ENCODE data around the gene FKBP14.

DNA sequence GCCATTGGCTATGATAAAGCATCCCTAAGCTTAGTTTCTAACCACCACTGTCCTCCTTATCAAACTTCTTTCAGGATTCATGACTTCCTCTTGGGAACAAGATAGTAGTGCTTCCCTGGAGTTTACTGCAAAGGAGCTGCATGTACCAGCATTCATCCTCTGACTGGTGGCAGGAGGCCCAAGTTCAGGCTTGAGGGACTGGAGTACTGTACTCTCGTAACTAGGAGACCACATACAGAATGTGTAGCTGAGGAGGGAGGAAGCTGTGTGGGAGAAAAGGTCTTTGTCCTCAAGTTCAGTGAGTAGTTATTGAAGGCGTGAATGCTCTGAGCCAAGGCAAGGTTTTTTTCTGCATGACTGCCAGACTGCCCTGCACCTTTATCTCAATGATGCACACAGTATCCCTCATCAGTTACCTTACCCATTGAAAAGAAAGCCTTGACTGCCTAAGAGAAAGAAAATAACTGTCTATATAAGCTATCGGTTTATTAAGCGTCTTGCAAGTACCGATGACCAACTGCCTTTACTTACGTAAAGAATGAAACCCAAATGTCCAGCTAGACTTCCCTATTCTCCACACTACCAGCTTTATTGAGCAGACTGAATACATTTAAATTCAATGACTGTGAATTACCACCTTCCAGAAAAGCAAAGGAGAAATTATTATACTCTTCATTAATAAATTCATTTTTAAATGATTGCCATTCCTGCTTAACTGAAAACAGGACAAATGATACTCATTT, 49.7 kb downstream of the FKBP14 start:
- TF ChIP-seq EZH2 (IDR thresholded peaks at IDR 0.05; ENCODE audit: low read depth): no peak
- TF ChIP-seq, protein P1, sequence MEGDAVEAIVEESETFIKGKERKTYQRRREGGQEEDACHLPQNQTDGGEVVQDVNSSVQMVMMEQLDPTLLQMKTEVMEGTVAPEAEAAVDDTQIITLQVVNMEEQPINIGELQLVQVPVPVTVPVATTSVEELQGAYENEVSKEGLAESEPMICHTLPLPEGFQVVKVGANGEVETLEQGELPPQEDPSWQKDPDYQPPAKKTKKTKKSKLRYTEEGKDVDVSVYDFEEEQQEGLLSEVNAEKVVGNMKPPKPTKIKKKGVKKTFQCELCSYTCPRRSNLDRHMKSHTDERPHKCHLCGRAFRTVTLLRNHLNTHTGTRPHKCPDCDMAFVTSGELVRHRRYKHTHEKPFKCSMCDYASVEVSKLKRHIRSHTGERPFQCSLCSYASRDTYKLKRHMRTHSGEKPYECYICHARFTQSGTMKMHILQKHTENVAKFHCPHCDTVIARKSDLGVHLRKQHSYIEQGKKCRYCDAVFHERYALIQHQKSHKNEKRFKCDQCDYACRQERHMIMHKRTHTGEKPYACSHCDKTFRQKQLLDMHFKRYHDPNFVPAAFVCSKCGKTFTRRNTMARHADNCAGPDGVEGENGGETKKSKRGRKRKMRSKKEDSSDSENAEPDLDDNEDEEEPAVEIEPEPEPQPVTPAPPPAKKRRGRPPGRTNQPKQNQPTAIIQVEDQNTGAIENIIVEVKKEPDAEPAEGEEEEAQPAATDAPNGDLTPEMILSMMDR (conservative IDR thresholded peaks at IDR 0.05): no peak
